Osteoblast (primary cell): ENCODE measurements around the gene PITPNM2. TPM values are rescaled to one million over a fixed set of nuclear protein-coding genes. Genes with fewer than 3 reads are reported as not detected.

Experiments
- DNase-seq: peaks from one replicate; pipeline ENCODE4 v3.0.0; 2011; ENCODE audit warnings: low spot score, mixed read lengths; ENCODE audit not compliant: insufficient read length; ENCODE audit errors: missing footprints
- H2AFZ ChIP-seq: 2 replicates; pipeline ENCODE4 v1.6.0; 2011; ENCODE audit warnings: mild to moderate bottlenecking, low read length
- H3K27ac ChIP-seq: 2 replicates; pipeline ENCODE4 v1.5.1; 2011; ENCODE audit warnings: mild to moderate bottlenecking, low read depth, low read length, moderate library complexity
- H3K27me3 ChIP-seq: 2 replicates; pipeline ENCODE4 v1.6.0; 2012; ENCODE audit warnings: mild to moderate bottlenecking, control low read depth, inconsistent platforms, low read length, moderate library complexity; ENCODE audit not compliant: insufficient read depth
- H3K36me3 ChIP-seq: 2 replicates; pipeline ENCODE4 v1.5.1; 2011; ENCODE audit warnings: mild to moderate bottlenecking, low read length, control low read depth, moderate library complexity; ENCODE audit not compliant: insufficient read depth
- H3K4me1 ChIP-seq: 2 replicates; pipeline ENCODE4 v1.5.1; 2011; ENCODE audit warnings: mild to moderate bottlenecking, low read length, control low read depth, moderate library complexity; ENCODE audit not compliant: insufficient read depth
- H3K4me2 ChIP-seq: 2 replicates; pipeline ENCODE4 v1.6.0; 2011; ENCODE audit warnings: mild to moderate bottlenecking, low read length; ENCODE audit not compliant: insufficient read depth
- H3K4me3 ChIP-seq: fragments of 200-600 bp; sonication (generic); 3 replicates; pipeline ENCODE4 v1.5.1; 2012; ENCODE audit warnings: mild to moderate bottlenecking, low read length, inconsistent platforms; ENCODE audit not compliant: insufficient read depth
- H3K79me2 ChIP-seq: 2 replicates; pipeline ENCODE4 v1.6.0; 2012; ENCODE audit warnings: mild to moderate bottlenecking, low read length, control low read depth, inconsistent platforms; ENCODE audit not compliant: insufficient read depth
- H3K9me3 ChIP-seq: 2 replicates; pipeline ENCODE4 v1.5.1; 2011; ENCODE audit warnings: low read depth, low read length, control low read depth
- H4K20me1 ChIP-seq: 2 replicates; pipeline ENCODE4 v1.6.0; 2012; ENCODE audit warnings: mild to moderate bottlenecking, low read length, control low read depth; ENCODE audit not compliant: insufficient read depth
- CTCF ChIP-seq: IDR thresholded peaks from 2 replicates; pipeline ENCODE4 v1.5.1; 2011; ENCODE audit warnings: mild to moderate bottlenecking, low read depth, low read length, moderate library complexity; ENCODE audit errors: extremely low read depth
- total RNA-seq: library from RNA; depleted of rRNA; stranded (reverse); fragments of >200 nt; gene quantifications from 2 replicates; pipeline ENCODE4 v1.2.3, GENCODE V29; 2012

The PITPNM2 gene
- total RNA-seq, 1 donor: 3.3 TPM

- Histone ChIP-seq H3K4me2 (no peak overlapping the region), H4K20me1 (peaks cover 3% of the 10 kb centered on the region), H2AFZ (no peak overlapping the region), H3K27me3 (no peaks in the 10 kb centered on the region), H3K36me3 (no peaks in the 10 kb centered on the region), H3K9me3 (no peaks in the 10 kb centered on the region), H3K4me1 (peaks cover 37% of the 10 kb centered on the region), H3K79me2 (peaks cover 16% of the 10 kb centered on the region), H3K4me3 (no peak overlapping the region), H3K27ac (no peak overlapping the region)
- TF ChIP-seq CTCF: no peak
- no peak for DNase-seq
Observed at GRCh38 chr12:123129621-123130020, 21.3 kb downstream of the PITPNM2 start.

GRCh38 chr12:123127182-123127495 lies 23.8 kb downstream of the PITPNM2 start:
- peak overlapping the region; percentile 62 for H3K27ac ChIP-seq
- H3K27me3 ChIP-seq: no peaks in the 10 kb centered on the region
- TF ChIP-seq CTCF: no peak
- H3K4me1 ChIP-seq: peaks cover 37% of the 10 kb centered on the region
- no peaks in the 10 kb centered on the region for H3K36me3 ChIP-seq
- no peak overlapping the region for H2AFZ ChIP-seq
- no peak for DNase-seq
- peaks cover 3% of the 10 kb centered on the region for H4K20me1 ChIP-seq
- H3K4me3 ChIP-seq: no peak overlapping the region
- H3K9me3 ChIP-seq: no peaks in the 10 kb centered on the region
- peak overlapping the region; percentile 12 for H3K4me2 ChIP-seq
- H3K79me2 ChIP-seq: peaks cover 15% of the 10 kb centered on the region

- TF ChIP-seq CTCF: peak; percentile 62
- H4K20me1 ChIP-seq: no peaks in the 10 kb centered on the region
- peak overlapping the region; percentile 51 for H3K4me3 ChIP-seq
- no peaks in the 10 kb centered on the region for H3K36me3 ChIP-seq
- peak overlapping the region; percentile 91 for H3K4me2 ChIP-seq
- no peaks in the 10 kb centered on the region for H3K9me3 ChIP-seq
- H3K4me1 ChIP-seq: peaks cover 31% of the 10 kb centered on the region
- H3K79me2 ChIP-seq: peaks cover 12% of the 10 kb centered on the region
- peak; percentile 98 for DNase-seq
- H2AFZ ChIP-seq: peak overlapping the region; percentile 71
- H3K27me3 ChIP-seq: no peaks in the 10 kb centered on the region
- peak overlapping the region; percentile 62 for H3K27ac ChIP-seq
Observed at GRCh38 chr12:123126294-123127181, 24.4 kb downstream of the PITPNM2 start.

- Histone ChIP-seq H3K27me3 (no peaks in the 10 kb centered on the region), H3K4me3 (no peak overlapping the region), H3K9me3 (no peaks in the 10 kb centered on the region), H4K20me1 (peaks cover 14% of the 10 kb centered on the region), H3K79me2 (peaks cover 15% of the 10 kb centered on the region), H2AFZ (no peak overlapping the region), H3K4me1 (peaks cover 16% of the 10 kb centered on the region), H3K4me2 (no peak overlapping the region), H3K27ac (no peak overlapping the region), H3K36me3 (no peaks in the 10 kb centered on the region)
- DNase-seq: no peak
- TF ChIP-seq CTCF: no peak
Observed at GRCh38 chr12:123122626-123123025, 28.3 kb downstream of the PITPNM2 start.
